Stimulated activated CD8-positive, alpha-beta memory T cell treated with anti-CD3 and anti-CD28 coated beads, Interleukin-15, amount 100 ng/mL, for 24 hours (primary cell): ENCODE measurements around the gene EMB.
"Not testable (repeated sequence)": the region's sequence is repeated elsewhere in the genome, so short reads cannot be mapped to it uniquely, and the experiment has no call there.

ENCODE experiments used
- DNase-seq: peaks from one replicate; pipeline ENCODE4 v3.0.0-alpha.2; 2020; ENCODE audit warnings: low read depth

Gene EMB

GRCh38 chr5:50421184-50421950 lies 19.7 kb downstream of the EMB start:
- DNase-seq = not testable (repeated sequence)

DNA sequence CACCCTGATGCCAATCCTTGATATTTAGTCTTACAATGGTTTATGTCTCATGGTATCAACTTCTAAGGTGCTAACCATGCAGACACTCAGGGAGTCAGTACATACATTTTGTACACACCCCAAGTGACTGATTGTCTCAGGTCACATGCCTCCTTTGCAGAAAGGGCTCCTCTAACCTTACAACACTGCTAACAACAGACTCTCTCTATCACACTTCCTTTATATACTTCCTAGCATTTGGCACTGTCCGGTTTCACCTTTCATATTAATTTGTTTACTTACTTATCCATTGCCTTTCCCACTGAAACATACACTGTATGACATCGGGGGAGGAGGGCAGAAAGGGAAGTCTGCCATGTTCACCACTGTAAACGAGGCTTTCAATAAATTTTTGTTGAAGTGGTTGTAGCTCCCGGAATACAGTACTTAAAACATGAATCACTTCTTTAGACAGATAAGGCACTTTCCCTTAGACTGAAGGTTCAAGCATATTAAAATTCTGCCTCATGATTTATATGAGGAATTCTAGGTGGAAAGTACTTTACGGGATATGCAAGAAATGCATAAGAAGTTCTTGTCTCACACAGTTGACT lies 20.6 kb downstream of the EMB start:
- no peak for DNase-seq

DNA sequence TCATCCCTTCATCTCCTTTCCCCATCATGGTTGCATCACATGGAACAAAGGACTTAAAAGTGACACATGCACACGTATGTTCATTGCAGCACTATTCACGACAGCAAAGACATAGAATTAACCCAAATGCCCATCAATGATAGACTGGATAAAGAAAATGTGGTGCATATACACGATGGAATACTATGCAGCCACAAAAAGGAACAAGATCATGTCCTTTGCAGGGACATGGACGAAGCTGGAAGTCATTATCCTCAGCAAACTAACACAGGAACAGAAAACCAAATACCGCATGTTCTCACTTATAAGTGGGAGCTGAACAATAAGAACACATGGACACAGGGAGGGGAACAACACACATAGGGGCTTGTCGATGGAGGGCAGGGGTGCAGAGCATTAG lies 21.4 kb downstream of the EMB start:
- not testable (repeated sequence) for DNase-seq

DNA sequence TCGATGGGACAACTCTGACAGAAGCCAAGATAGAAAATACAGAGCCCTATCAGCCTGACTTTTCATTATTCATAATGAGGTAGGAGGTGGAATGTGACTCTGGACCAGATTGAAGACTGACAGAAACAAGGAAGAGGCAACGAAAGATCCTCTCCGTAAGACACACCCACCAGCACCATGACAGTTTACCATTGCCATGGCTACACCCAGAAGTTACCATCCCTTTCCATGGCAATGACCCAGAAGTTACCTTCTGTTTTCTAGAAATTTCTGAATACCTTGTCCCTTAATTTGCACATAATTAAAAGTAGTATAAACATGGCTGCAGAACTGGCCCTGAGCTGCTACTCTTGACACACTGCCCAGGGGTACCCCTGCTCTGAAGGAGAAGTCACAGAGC lies 24.5 kb downstream of the EMB start:
- not testable (repeated sequence) for DNase-seq

- no peak for DNase-seq
Observed at GRCh38 chr5:50415912-50416311, 25.2 kb downstream of the EMB start.

DNA sequence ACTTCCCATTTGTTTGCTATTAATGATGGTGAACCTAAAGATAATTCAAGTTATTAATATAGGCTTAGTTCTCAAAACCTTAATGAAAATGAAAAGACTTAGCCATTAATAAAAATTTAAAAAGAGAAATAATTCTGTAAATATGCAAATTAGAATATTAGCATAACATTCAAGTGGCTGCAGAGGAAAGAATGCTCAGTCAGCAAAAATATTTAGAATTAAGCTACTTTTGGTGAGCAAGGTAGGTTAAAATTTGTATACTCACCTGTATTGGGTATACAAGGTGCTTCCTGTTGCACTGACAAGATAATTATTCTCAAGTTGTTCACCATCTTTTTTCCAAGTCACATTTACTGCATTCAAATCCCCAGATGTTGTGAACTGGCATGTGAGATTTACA lies 30.2 kb downstream of the EMB start:
- not testable (repeated sequence) for DNase-seq

DNA sequence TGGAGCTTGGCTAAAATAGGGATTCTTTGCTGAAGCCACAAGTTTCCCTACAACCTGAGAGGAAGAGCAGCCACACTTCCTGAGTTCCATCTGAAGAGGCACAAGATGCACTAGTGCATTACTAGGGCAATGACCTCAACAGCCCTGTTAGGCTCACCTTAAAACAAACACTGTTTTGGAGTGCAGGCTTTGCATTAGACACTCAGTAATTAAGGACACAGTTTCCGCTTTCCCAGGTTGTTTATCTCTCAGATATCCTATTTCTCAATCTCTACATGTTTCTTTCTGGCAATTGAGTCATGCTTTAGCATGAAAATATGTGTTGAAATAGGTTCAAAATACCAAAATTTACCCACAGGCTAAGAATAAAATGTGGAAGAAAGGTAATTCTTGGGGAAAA lies 34.2 kb downstream of the EMB start:
- no peak for DNase-seq

- DNase-seq = no peak
Observed at GRCh38 chr5:50401336-50401735, 39.8 kb downstream of the EMB start.

DNA sequence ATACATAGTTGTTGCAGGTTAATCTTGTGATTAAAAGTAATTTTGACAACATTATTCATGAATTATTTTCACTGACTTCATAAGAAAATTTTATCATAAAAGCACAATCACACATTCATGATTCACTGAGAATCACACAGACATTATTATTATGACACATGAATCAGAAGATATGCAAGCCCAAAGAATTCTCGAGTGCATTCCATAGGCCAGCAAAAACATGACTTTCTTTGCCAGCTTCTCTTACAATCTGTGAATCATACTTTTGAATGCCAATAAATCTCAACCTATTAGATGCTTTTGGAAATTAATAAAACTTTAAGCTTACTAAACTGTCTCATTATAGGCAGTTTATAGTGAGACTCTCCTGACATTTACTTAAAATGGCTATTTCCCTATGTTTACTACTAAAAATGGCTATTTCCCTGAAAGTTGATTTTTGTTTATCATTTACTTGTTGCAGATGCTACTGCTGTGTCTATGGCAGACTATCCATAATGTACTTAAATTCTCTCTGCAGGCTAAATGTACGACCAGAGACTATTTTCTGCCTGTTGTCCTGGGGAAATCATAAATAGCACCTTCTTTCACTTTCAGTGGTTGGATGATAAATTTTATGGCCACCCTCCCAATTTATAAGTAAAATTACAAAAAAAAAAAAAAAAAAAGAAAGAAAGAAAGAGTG lies 47.0 kb downstream of the EMB start:
- not testable (repeated sequence) for DNase-seq

DNA sequence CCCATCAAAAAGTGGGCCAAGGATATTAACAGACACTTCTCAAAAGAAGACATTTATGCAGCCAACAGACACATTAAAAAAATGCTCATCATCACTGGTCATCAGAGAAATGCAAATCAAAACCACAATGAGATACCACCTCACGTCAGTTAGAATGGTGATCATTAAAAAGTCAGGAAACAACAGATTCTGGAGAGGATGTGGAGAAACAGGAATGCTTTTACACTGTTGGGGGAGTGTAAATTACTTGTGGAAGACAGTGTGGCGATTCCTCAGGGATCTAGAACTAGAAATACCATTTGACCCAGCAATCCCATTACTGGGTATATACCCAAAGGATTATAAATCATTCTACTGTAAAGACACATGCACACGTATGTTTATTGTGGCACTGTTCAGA lies 48.8 kb downstream of the EMB start:
- DNase-seq = not testable (repeated sequence)

DNA sequence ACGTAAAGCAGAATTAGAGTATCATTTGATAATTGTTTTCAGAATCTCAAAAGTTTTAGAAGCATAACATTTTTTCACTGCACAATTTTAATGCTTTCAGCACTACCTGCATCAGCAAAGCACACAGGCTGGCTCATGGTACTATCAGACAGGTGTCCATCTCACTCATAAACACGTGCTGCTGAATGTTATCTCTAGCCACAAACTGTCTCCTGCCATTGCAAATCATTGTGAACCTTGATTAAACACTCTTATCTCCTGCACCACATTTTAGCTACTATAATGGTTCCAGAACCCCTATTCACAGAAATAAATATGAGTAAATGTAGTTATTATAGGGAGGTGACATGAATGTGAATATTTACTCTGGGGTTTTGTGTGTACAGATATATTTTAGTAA lies 56.7 kb downstream of the EMB start:
- not testable (repeated sequence) for DNase-seq

DNA sequence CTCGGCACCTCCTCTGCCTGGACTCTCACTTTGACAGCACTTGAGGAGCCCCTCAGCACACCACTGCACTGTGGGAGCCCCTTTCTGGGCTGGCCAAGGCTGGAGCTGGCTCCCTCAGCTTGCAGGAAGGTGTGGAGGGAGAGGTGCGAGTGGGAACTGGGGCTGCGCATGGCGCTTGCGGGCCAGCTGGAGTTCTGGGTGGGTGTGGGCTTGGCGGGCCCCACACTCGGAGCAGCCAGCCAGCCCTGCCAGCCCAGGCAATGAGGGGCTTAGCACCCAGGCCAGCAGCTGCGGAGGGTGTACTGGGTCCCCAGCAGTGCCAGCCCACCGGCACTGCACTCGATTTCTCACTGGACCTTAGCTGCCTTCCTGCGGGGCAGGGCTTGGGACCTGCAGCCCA lies 64.4 kb downstream of the EMB start:
- not testable (repeated sequence) for DNase-seq

GRCh38 chr5:50369287-50370033 lies 71.6 kb downstream of the EMB start:
- DNase-seq = not testable (repeated sequence)

GRCh38 chr5:50365426-50366251 lies 75.4 kb downstream of the EMB start:
- DNase-seq = no peak

- DNase-seq = not testable (repeated sequence)
Observed at GRCh38 chr5:50364535-50365309, 76.4 kb downstream of the EMB start.

- DNase-seq = no peak
Observed at GRCh38 chr5:50359187-50359586, 81.9 kb downstream of the EMB start.

- no peak for DNase-seq
Observed at GRCh38 chr5:50352382-50352781, 88.7 kb downstream of the EMB start.
